HuH-7.5 (cell line): ENCODE results near the gene METTL18.
A peak's percentile ranks its signal among the peaks of the same experiment; 100 is the strongest.

Experiments
- DNase-seq: peaks from one replicate; pipeline ENCODE4 v3.0.0; 2011; ENCODE audit warnings: low spot score

Gene METTL18

GRCh38 chr1:169785267-169785666, 9.4 kb downstream of the METTL18 start:
- DNase-seq, result no peak

- DNase-seq, result no peak
Observed at GRCh38 chr1:169784102-169784501, 10.6 kb downstream of the METTL18 start.

- DNase-seq, result no peak
Observed at GRCh38 chr1:169782596-169782995, 12.1 kb downstream of the METTL18 start.

DNA sequence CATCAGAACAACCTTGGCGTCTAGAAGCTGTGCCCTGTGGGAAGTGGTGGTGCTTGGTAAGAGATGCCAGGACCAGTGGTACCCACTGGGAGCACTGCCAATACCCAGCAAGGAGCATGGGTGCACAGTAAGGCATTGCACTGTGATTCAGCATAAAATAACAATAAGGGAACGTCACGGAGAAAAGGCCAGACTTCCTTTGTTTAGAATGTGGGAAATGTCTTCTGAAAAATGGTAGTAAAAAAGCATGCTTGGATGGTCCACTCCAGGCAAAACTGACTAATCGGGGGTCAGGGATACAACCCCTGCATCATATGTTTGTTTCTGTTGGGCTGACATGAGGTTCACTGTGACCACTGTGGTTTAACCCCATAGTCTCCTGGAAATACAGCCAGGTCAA, 14.7 kb downstream of the METTL18 start:
- no peak for DNase-seq

DNA sequence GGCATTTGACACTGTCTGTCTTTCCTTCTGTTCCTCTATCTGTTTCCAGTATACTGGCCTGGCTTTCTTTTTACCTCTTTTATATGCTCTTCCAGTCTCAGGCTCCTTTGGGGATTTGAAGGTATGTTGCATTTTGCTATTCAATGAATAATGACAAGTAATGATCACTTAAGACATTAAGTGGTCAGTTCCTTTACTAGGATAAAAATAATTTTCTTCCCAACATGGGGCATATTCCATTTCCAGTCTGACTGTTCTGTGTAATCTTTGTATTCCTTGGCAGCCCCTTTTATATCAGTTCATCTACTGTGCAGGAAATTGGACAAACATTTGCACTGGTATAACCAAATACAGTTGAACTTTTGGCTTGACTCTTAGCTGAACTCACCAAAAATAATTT, 15.6 kb downstream of the METTL18 start:
- no peak for DNase-seq

GRCh38 chr1:169776440-169776839, 18.3 kb downstream of the METTL18 start:
- no peak for DNase-seq

DNA sequence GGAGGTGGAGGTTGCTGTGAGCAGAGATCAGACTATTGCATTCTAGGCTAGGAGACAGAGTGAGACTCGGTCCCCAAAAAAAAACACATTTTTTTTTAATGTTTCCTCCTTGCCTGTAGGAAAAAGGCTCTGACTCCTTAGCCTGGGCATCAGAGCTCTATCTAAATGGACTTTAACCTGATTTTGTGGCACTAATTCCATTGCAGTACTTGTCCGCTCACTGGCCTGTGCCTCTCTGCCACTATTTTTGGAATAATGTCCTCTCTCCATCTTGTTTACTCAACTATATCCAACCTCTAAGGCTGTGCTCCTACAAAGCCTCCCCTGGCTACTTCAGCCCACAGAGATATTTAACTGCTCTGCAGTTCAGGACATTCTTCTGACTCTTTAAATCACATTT, 26.5 kb downstream of the METTL18 start:
- no peak for DNase-seq

GRCh38 chr1:169765580-169766331, 29.0 kb downstream of the METTL18 start:
- peak; percentile 33 for DNase-seq

DNA sequence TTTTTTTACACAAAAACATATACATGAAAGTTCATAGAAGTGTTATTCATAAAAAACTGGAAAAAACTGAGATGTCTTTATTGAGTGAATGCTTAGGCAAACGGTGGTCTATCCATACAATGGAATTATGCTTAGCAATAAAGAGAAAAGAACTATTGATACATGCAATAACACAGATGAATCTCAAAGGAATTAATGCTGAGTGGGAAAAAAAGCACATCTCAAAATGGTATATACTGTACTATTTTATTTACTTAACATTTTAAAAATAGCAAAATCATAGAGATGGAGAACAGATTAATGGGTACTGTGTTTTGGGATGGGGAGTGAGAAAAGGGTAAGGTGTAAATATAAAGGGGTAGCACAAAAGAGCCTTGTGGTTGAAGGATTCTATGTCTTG, 29.8 kb downstream of the METTL18 start:
- no peak for DNase-seq

GRCh38 chr1:169762699-169763098, 32.0 kb downstream of the METTL18 start:
- DNase-seq, result no peak

GRCh38 chr1:169759038-169759437, 35.7 kb downstream of the METTL18 start:
- DNase-seq, result no peak

DNA sequence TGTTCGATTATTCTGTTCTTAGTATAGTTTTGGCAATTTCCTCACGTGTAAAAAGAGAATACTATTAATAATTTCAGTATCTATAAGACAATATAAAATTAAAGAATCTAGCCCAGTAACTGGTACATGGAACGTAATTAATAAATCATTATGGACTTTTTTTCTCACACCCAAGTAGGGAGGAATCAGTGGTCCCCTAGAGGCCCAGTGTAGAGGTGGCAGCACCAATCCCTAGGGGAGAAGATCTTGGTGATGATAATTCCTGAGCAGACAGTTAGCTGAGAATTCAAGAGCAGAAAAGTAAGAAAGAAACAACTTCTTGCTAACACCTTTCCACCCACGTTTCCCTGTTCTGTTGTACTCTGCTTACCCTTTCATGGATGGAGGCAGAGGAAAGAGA, 41.2 kb downstream of the METTL18 start:
- DNase-seq, result no peak

DNA sequence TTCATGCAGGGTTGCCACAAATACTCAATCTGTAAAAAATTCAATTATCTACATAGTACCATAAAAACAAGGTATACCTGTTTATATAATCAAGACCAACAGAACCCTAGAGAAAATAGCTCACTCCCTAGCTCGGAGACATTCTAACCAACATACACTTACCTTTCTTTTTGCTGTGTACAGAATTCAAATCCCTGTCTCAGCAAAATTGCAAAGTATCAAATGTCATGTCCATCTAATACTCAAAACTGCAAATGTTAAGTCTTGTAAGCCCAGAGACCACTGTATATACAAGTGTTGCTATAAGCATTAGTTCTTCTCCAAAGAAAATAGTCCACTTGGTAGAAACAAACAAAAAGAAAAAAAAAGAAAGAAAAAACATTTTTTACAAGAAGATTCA, 44.7 kb downstream of the METTL18 start:
- no peak for DNase-seq

- DNase-seq, result no peak
Observed at GRCh38 chr1:169746550-169746949, 48.2 kb downstream of the METTL18 start.

DNA sequence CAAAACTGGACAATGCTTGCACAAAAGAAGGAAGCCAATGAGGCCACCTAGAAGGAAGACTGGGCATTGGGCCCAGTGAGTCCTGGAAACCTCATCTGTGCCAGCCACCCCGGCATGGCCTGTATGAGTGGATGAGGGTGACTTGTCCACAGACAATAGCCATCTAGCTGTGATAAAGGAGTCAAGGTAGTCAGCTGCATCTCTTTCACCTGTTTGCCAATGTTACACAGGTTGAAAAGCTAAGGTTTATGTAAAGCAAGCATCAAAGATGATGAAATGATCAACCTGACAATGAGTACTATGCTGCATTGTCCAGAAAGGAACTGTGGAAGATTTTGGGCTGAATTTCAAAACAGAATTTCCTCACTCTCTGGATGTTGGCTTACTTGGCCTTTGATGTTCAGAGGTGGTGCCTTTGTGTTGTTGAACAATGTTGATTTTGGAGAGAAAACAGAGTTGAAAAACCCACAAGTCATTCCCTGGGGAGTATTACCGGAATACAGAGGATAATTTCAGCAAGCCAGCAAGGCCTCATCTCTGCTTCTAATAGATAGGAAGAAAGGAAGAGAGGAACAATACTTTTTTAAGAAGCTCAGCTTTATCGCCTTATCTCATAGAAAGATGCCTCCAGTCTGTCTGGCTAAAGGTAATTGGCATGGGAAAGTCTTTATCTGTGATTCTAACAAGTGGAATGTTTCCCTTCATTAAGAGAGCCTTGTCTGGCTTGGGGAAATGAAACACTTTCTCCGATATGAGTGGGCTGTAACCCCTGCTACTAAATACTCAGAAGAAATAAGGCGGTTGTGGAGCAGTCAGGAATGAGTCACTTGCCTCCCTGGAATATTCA, 49.5 kb downstream of the METTL18 start:
- DNase-seq, result no peak
